ENCODE data around the gene TBX1. TPM values are rescaled to one million over a fixed set of nuclear protein-coding genes. Genes with fewer than 3 reads are reported as not detected.

Gene TBX1
- total and polyA plus RNA-seq, 2 of the 8 experiments (the other 6 are each of a cell fraction or from before 2014, with no cell fraction given) = 0.28 TPM; not detected in 1

GRCh38 chr22:19806213-19807160 lies 45.9 kb downstream of the TBX1 start:
- Histone ChIP-seq H2BK15ac (ENCODE audit: low read length) (no peak overlapping the region), H3K9me3 (ENCODE audit: insufficient read depth in 2 of 2, low read depth in 1 of 2, low read length in 1 of 2) (no peaks in the 10 kb centered on the region), H3K23me2 (ENCODE audit: low read depth, low read length) (no peaks in the 10 kb centered on the region), H3K4me2 (ENCODE audit: insufficient read depth in 1 of 2, low read depth in 2 of 2, low read length in 2 of 2) (no peak overlapping the region), H3K79me2 (ENCODE audit: control insufficient read depth in 1 of 2, insufficient read depth in 2 of 2, low read length in 2 of 2) (no peaks in the 10 kb centered on the region), H3K14ac (ENCODE audit: insufficient read length) (no peak overlapping the region), H3K36me3 (ENCODE audit: control insufficient read depth in 2 of 4, insufficient read depth in 4 of 4, low read length in 3 of 4) (no peaks in the 10 kb centered on the region), H2AFZ (ENCODE audit: low read length) (no peak overlapping the region), H3K9ac (replicated peaks in 1 of 4; ENCODE audit: extremely low read depth in 1 of 4, low read depth in 3 of 4, low read length in 3 of 4) (no peak overlapping the region), H2AK5ac (ENCODE audit: low read depth, low read length) (no peak overlapping the region), H4K91ac (replicated peaks; ENCODE audit: insufficient read length, low read length) (no peak overlapping the region), H2BK120ac (replicated peaks; ENCODE audit: low read depth, low read length) (no peak overlapping the region), H3K4ac (replicated peaks; ENCODE audit: insufficient read length, low read depth, low read length) (no peak overlapping the region), H3K79me1 (ENCODE audit: low read depth, low read length) (no peaks in the 10 kb centered on the region), H4K5ac (ENCODE audit: insufficient read length, low read depth, low read length) (no peak overlapping the region), H3K56ac (replicated peaks; ENCODE audit: insufficient read length, low read depth, low read length) (no peak overlapping the region), H4K20me1 (replicated peaks in 1 of 2; ENCODE audit: control insufficient read depth in 1 of 2, insufficient read depth in 2 of 2, low read length in 2 of 2) (peaks cover 0 to 2% of the 10 kb centered on the region in 2 experiments), H3K4me3 (ENCODE audit: extremely low read depth in 1 of 4, insufficient read depth in 2 of 4, low read depth in 3 of 4, low read length in 4 of 4) (no peak overlapping the region), H2BK12ac (ENCODE audit: low read depth, low read length) (no peak overlapping the region), H3K27me3 (replicated peaks in 1 of 4; ENCODE audit: control insufficient read depth in 3 of 4, extremely low read depth in 1 of 4, insufficient read depth in 3 of 4, low read length in 3 of 4) (no peaks in the 10 kb centered on the region), H4K8ac (ENCODE audit: extremely low read depth, insufficient read depth, low read length) (peak overlapping the region; percentile 82; the same call in 1 of the 2 replicates), H3K18ac (ENCODE audit: extremely low read depth, low read length) (no peak overlapping the region), H3K4me1 (replicated peaks in 1 of 4; ENCODE audit: control insufficient read depth in 3 of 4, insufficient read depth in 4 of 4, low read length in 3 of 4) (no peaks in the 10 kb centered on the region; a peak in 1 of 7 replicates), H3K23ac (ENCODE audit: insufficient read length) (no peak overlapping the region), H3K27ac (ENCODE audit: low read depth, low read length) (no peak overlapping the region), H2BK5ac (ENCODE audit: low read depth, low read length) (0 out of 2 replicates have a peak overlapping the region, but pooled peaks have one; percentile 44), H2BK20ac (ENCODE audit: low read length) (no peak overlapping the region)
- CTCF ChIA-PET (ENCODE audit: partially characterized antibody) = interaction anchor here (0.8 to 2.4 kb wide), 7 partner anchors 11 to 168 kb away, joined by 3 to 8 read pairs (median 3); no protein-coding TSS in a partner anchor
- POLR2A ChIA-PET (ENCODE audit: partially characterized antibody) = no interaction called here
- TF ChIP-seq CTBP2 (IDR thresholded peaks at IDR 0.05; ENCODE audit: borderline replicate concordance, insufficient read depth, insufficient read length, low read length) (no peak), CEBPB (IDR thresholded peaks at IDR 0.05; ENCODE audit: low read depth, low read length) (no peak), NRF1 (IDR thresholded peaks at IDR 0.05; ENCODE audit: low read depth, low read length) (no peak), EP300 (IDR thresholded peaks at IDR 0.05; ENCODE audit: borderline replicate concordance in 1 of 2, low read depth in 2 of 2, low read length in 2 of 2) (no peak)
- FAIRE-seq = no peak
- no peak for DNase-seq (ENCODE audit: low read depth in 1 of 2, low spot score in 2 of 2)
- WGBS, 2 experiments (ENCODE audit: extremely low coverage in 1 of 2, insufficient coverage in 1 of 2, insufficient read length in 1 of 2, insufficient replicate concordance in 2 of 2, low coverage in 1 of 2, low lambda C conversion rate in 2 of 2, missing lambda C conversion rate in 1 of 2) = 86% methylated on average over 37 of the region's 38 CpGs; no CpG with 5 or more reads in 1 of the 2 experiments
